Fibroblast of skin of left biceps (primary cell): Measurements from ENCODE around the gene IMMP2L.

Experiments
- DNase-seq, 2 experiments: peaks; one replicate each; pipeline ENCODE4 v3.0.0-alpha.2; 2013; ENCODE audit warnings: low read depth in 2 of 2

The IMMP2L gene

GRCh38 chr7:110808361-110808760 is 753.9 kb downstream of the IMMP2L start:
- no peak for DNase-seq

DNA sequence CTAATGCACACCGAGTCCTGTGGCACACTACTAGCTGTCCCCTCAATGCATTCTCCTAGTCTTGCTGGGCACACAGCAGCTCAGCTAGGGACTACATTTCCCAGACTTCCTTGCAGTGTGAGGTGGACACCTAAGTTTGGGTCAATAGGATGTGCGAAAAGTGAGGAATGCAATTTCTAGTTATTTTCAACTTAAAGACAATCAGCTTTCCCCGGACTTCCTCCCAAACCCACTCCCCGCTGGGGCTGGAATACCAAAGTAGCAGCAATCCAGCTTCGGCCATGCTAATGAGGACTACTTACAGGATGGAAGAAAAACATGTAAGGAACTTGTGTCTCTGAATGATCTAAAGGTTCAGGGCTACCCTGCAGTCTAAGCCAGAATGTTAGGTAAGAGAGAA is 757.8 kb downstream of the IMMP2L start:
- DNase-seq, result no peak

GRCh38 chr7:110803602-110804143 is 758.6 kb downstream of the IMMP2L start:
- no peak for DNase-seq

DNA sequence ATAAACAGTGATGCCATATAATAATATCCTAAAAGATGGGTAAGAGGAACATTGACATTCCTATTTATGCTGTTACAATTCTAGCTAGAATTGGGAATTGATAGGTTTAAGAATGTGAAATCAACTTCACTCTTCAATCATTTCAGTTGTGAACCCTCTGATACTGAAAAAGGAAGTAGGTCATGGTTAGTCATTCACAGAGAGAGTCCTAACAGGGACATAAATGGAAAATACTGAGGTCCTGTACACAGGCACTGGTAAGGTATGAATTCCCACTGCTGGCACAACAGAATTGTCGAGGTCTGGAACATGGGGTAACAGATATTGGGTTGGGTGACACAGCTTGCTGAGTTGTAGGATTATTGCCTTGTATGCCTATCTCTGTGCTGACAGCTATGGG is 760.8 kb downstream of the IMMP2L start:
- no peak for DNase-seq

GRCh38 chr7:110800984-110801383 is 761.3 kb downstream of the IMMP2L start:
- DNase-seq, result no peak

DNA sequence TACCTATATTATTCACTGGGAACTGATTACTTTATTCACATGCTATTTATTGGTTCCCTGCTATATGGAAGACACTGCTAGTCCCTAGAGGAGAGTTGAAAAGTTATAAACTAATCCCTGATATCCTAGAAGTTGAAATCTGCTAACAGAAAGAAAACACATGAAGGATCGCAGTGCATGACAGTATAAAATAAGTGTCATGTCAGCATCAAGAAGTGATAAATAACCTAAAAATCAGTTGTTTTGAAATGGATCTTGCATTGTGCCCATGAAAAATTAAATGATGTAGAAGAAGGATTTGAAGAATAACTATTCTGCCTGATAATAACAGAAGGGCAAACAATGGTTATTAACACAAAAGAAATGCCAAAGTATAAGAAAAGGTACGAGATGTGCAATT is 764.6 kb downstream of the IMMP2L start:
- DNase-seq, result no peak

- no peak for DNase-seq
Observed at GRCh38 chr7:110790992-110791391, 771.3 kb downstream of the IMMP2L start.

DNA sequence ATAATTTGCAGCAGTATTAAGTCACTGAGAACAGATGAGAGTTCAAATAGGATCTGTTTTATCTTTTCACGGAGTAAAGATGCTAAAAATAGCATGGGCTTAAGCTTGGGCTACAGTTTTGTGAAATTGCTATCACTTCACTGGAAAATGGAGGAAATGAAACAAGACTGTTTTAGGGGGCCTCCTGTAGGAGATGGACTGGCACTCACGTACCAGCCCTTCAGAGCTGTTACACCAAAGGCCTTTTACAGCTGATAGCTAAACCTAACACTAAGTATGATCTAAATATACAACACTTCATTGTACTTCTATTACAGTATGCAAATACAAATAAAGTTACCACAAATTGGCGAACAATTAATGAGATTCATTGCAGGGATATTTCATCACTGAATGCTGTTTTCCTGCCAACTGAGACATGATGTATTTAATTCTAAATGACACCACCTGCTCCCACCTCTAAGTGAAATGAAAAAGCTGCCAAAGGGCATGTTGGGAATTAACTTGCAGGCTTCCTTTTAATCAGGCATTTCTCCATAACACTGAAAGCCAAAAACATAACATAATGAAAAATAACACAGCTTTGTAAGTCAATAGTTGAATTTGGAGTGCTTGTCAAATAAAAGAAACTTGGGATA is 775.8 kb downstream of the IMMP2L start:
- no peak for DNase-seq

DNA sequence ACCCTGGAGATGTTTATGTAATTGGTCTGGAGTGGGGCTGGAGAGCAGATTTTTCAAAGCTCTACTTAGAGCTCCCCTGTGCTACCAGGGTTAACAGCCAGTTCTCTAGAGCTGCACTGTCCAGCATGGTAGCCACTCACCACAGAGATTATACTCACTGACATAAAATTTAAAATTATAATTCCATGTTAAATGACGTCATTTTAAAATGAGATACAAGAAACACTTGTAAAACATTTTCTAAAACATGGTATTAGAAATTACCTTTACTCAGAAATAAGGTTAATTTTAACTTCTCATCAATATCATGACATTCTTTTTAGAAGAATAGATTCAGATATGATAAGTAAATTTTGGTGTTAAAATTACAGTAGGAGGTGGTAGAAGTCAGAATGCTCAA is 777.5 kb downstream of the IMMP2L start:
- no peak for DNase-seq

- no peak for DNase-seq
Observed at GRCh38 chr7:110780712-110781111, 781.6 kb downstream of the IMMP2L start.

DNA sequence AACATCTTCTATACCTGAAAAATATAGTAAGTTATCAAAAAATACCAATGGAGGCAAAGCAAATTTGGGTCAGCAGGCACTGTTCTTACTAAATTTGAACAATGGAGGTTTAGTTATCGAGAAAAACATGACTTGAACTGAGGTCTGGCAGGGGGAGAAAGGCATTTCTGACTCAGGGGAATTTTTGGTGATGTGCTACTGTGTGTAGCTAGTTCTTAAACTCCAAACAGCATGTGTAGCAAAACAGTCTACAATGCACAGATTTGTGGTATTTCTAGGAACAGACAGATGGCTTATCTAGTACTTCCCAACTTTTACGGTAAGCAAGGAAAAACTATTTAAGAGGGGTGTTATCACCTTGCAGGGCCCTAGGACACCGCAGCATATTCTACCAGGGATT is 783.0 kb downstream of the IMMP2L start:
- no peak for DNase-seq

- peak; percentile 13 to 14 for DNase-seq
Observed at GRCh38 chr7:110775046-110775445, 787.2 kb downstream of the IMMP2L start.

DNA sequence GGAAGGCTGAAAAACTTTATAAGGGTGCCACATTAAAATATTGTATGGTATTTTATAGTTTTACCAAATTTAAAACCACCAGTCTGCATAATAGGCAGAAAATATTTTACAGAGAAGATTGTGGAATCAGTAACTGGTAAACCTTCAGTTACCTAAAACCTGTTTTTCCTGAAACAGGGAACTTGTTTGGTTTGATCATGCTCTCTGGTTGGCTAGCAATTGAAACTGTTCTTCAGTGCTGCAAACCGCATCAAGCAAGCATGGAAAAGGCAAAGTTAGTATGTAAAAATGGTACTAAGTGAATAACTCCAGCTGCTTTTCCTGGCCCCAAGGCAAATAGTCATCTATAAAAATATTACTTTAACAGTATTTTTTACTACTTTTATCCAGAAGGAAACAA is 788.2 kb downstream of the IMMP2L start:
- DNase-seq, result no peak

- no peak for DNase-seq
Observed at GRCh38 chr7:110772615-110773014, 789.7 kb downstream of the IMMP2L start.

- DNase-seq, result no peak
Observed at GRCh38 chr7:110771717-110772116, 790.6 kb downstream of the IMMP2L start.

GRCh38 chr7:110767550-110768110 is 794.7 kb downstream of the IMMP2L start:
- DNase-seq, result no peak

DNA sequence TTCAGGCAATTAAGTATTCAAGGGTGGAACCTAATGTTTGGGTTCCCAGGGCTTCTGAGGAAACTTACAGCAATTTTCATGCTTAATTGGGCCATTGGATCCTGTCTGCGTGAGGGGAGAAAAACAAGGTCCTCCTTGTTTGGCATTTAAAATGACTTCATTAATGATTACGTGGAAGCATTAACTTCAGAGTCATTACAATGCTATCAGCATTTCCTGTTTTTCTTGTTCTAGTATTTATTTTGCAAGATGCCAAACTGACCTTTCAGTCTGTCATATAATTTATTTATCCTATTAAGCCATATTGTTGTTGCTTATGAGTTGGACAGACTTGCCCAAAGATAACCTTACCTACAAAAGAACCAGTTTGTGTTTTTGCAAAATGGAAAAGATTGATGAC is 795.4 kb downstream of the IMMP2L start:
- no peak for DNase-seq

- no peak for DNase-seq
Observed at GRCh38 chr7:110764852-110765251, 797.4 kb downstream of the IMMP2L start.

DNA sequence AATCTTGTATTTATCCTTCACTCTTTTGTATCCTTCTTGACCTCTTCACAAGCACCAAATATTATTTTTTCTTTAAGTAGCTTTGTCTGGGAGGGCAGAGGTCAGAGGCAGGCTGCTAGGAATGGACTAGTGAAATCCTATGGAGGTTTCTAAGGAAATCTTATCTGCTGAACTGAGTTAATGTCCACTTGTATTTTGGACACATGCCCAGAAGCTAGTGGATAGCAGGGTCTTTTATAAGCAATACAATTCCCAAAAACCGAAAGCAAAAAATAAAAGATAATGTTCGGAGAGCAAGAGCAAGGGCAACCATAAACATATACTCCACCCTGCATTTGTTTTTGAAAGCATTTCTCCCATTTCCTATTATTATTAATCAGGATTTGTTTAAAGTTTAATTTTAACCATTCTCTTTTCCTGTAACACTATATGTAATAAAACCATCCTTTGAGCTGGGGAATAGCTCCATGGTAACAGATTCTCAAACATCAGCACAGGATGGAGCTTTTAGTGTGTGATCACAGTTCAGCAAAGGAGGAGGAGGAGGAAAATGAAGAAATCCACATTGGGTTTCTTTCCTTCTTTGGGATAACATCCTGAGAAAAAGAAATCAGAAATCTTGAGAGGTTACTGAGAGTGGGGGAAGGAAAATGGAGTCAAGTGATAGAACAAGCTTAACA is 799.6 kb downstream of the IMMP2L start:
- DNase-seq, result no peak

DNA sequence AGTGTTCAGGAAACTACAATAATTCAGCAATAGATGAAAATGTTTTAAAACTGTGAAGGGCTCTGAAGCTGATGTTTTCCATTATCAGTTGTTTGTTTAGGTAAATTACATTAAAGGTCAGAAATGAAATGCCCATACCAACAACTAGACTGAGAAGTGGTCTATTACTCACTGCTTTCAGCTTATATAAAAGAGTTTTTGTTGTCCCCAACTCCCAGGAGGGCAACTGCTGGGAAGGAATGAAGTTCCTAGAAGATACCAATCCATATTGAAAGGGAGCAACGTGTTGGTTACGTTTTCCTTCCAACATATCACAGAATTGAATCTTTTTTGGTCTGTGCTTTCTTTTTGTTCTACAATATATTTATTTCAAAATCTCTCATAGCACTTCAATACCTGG is 802.0 kb downstream of the IMMP2L start:
- DNase-seq, result no peak

DNA sequence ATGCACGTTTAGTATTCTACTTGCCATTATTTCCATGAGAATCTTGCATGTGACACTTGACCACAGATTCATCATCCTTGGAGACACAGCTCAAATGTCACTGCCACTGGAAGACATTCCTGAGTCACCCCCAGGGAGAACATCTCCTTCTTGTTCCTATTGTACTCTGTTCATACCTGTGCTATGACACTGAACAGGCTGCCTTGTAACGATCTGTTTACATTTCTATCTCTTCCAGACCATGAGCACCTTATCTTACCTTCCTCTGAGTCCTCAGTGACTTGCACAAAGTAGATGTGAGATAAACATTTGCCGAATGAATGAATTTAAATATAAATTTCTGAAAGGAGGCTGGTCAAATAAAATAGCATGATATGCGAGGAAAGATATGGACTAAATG is 803.2 kb downstream of the IMMP2L start:
- no peak for DNase-seq

DNA sequence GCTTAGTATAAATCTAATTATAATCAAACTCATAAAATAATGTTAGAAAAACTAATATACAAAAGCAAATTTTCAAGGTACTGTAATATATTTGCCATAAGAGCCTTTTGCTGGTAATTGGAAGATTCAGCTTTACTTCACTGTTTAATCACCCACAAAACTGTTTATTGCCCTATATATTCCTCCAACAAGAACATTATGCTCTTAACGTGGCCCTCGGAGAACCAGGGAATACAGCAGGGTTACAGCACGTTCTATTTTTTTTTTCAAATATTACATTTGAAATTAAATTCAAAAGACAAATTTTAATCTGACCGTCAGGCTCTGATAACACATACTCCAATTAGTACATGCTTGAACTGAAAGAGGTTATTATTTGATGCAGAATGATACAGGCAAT is 807.6 kb downstream of the IMMP2L start:
- no peak for DNase-seq

- DNase-seq, result no peak
Observed at GRCh38 chr7:110750931-110751605, 811.2 kb downstream of the IMMP2L start.
